H1 (cell line): ENCODE data around the gene TTLL5. TPM values are rescaled to one million over a fixed set of nuclear protein-coding genes. Genes with fewer than 3 reads are reported as not detected.
"Not testable (repeated sequence)": the region's sequence is repeated elsewhere in the genome, so short reads cannot be mapped to it uniquely, and the experiment has no call there.

Experiments
- CTCF ChIA-PET: fragments of 300-600 bp; sonication (Branson Sonifier 250); formaldehyde crosslinking; loops from one replicate; lab custom pipeline; 2021; ENCODE audit not compliant: partially characterized antibody; lab: Charles Lee
- POLR2A ChIA-PET: fragments of 300-600 bp; sonication (Branson Sonifier 250); formaldehyde crosslinking; loops from one replicate; lab custom pipeline; 2021; ENCODE audit warnings: inconsistent platforms; ENCODE audit not compliant: partially characterized antibody; lab: Charles Lee
- DNase-seq, 2 experiments: peaks; one replicate each; pipeline versions ENCODE4 v3.0.0 to v3.0.0-alpha.2; 2010 to 2022; ENCODE audit warnings: low spot score in 2 of 2, low read depth in 1 of 2, mixed read lengths in 1 of 2
- FAIRE-seq: peaks from 2 replicates; lab custom pipeline; 2011; peaks lifted over from hg19 to GRCh38; lab: Jason Lieb, UNC
- H2AFZ ChIP-seq: 2 replicates; pipeline ENCODE4 v1.8.1; 2012; ENCODE audit warnings: low read length, inconsistent platforms
- H2AK5ac ChIP-seq: 2 replicates; pipeline ENCODE4 v1.6.1; 2013; ENCODE audit warnings: low read depth, low read length
- H2BK120ac ChIP-seq: replicated peaks from 2 replicates; pipeline ENCODE3; 2013; ENCODE audit warnings: low read depth, low read length, inconsistent platforms
- H2BK12ac ChIP-seq: 2 replicates; pipeline ENCODE4 v1.6.1; 2013; ENCODE audit warnings: low read depth, low read length
- H2BK15ac ChIP-seq: 2 replicates; pipeline ENCODE4 v1.6.1; 2013; ENCODE audit warnings: low read length
- H2BK20ac ChIP-seq: 2 replicates; pipeline ENCODE4 v1.6.1; 2013; ENCODE audit warnings: low read length
- H2BK5ac ChIP-seq: 2 replicates; pipeline ENCODE4 v1.6.1; 2013; ENCODE audit warnings: low read depth, low read length
- H3K14ac ChIP-seq: 2 replicates; pipeline ENCODE4 v1.6.1; 2013; ENCODE audit warnings: inconsistent platforms; ENCODE audit not compliant: insufficient read length
- H3K18ac ChIP-seq: 2 replicates; pipeline ENCODE4 v1.6.1; 2013; ENCODE audit warnings: low read length; ENCODE audit errors: extremely low read depth
- H3K23ac ChIP-seq: 2 replicates; pipeline ENCODE4 v1.6.1; 2013; ENCODE audit warnings: inconsistent platforms; ENCODE audit not compliant: insufficient read length
- H3K23me2 ChIP-seq: 2 replicates; pipeline ENCODE4 v1.6.1; 2013; ENCODE audit warnings: low read depth, low read length
- H3K27ac ChIP-seq: 2 replicates; pipeline ENCODE4 v1.6.1; 2011; ENCODE audit warnings: low read depth, low read length, inconsistent platforms
- H3K27me3 ChIP-seq, 4 experiments: replicated peaks in 1 of 4; 1 replicate in 1 of 4; 2 replicates in 3 of 4; pipeline versions ENCODE4 v1.6.1 to v1.8.1; 2011 to 2013; ENCODE audit warnings: low read length in 3 of 4, mild to moderate bottlenecking in 3 of 4, inconsistent platforms in 2 of 4, mixed read lengths in 2 of 4, moderate library complexity in 1 of 4; ENCODE audit not compliant: control insufficient read depth in 3 of 4, insufficient read depth in 3 of 4; ENCODE audit errors: extremely low read depth in 1 of 4
- H3K36me3 ChIP-seq, 4 experiments: 2 replicates each; pipeline versions ENCODE4 v1.6.1 to v1.8.1; 2011 to 2013; ENCODE audit warnings: mild to moderate bottlenecking in 4 of 4, low read length in 3 of 4, moderate library complexity in 2 of 4, control low read depth in 1 of 4, inconsistent platforms in 1 of 4; ENCODE audit not compliant: insufficient read depth in 4 of 4, control insufficient read depth in 2 of 4
- H3K4ac ChIP-seq: replicated peaks from 2 replicates; pipeline ENCODE3; 2013; ENCODE audit warnings: low read length, low read depth, mixed read lengths, inconsistent platforms; ENCODE audit not compliant: insufficient read length
- H3K4me1 ChIP-seq, 4 experiments: replicated peaks in 1 of 4; 1 replicate in 1 of 4; 2 replicates in 3 of 4; pipeline versions ENCODE4 v1.6.1 to v1.8.1; 2011 to 2013; ENCODE audit warnings: low read length in 3 of 4, inconsistent platforms in 2 of 4, mixed read lengths in 1 of 4; ENCODE audit not compliant: insufficient read depth in 4 of 4, control insufficient read depth in 3 of 4
- H3K4me2 ChIP-seq, 2 experiments: 2 replicates each; pipeline versions ENCODE4 v1.6.1 to v1.8.1; 2011 to 2013; ENCODE audit warnings: low read depth in 2 of 2, low read length in 2 of 2, control low read depth in 1 of 2, inconsistent platforms in 1 of 2, mild to moderate bottlenecking in 1 of 2; ENCODE audit not compliant: insufficient read depth in 1 of 2
- H3K4me3 ChIP-seq, 4 experiments: fragments of 200-600, 300-600 bp in 1 of 4; sonication (generic), shearing (Covaris generic), sonication (Bioruptor Twin) in 1 of 4; 2 replicates each; pipeline versions ENCODE4 v1.5.1 to v1.8.1; 2011 to 2016; ENCODE audit warnings: low read length in 4 of 4, low read depth in 3 of 4, control low read depth in 2 of 4, inconsistent platforms in 2 of 4, mild to moderate bottlenecking in 2 of 4, mixed read lengths in 1 of 4, moderate library complexity in 1 of 4; ENCODE audit not compliant: insufficient read depth in 2 of 4; ENCODE audit errors: extremely low read depth in 1 of 4
- H3K56ac ChIP-seq: replicated peaks from 2 replicates; pipeline ENCODE3; 2013; ENCODE audit warnings: low read depth, mild to moderate bottlenecking, mixed read lengths, low read length, inconsistent platforms; ENCODE audit not compliant: insufficient read length
- H3K79me1 ChIP-seq: 2 replicates; pipeline ENCODE4 v1.6.1; 2013; ENCODE audit warnings: low read depth, low read length, control low read depth
- H3K79me2 ChIP-seq, 2 experiments: 2 replicates each; pipeline versions ENCODE4 v1.6.1 to v1.8.1; 2012 to 2013; ENCODE audit warnings: low read length in 2 of 2, mild to moderate bottlenecking in 2 of 2, inconsistent platforms in 1 of 2; ENCODE audit not compliant: insufficient read depth in 2 of 2, control insufficient read depth in 1 of 2
- H3K9ac ChIP-seq, 4 experiments: replicated peaks in 1 of 4; 1 replicate in 1 of 4; 2 replicates in 3 of 4; pipeline versions ENCODE4 v1.6.1 to v1.8.1; 2011 to 2013; ENCODE audit warnings: low read depth in 3 of 4, low read length in 3 of 4, control low read depth in 2 of 4, mild to moderate bottlenecking in 2 of 4, moderate library complexity in 2 of 4, inconsistent platforms in 1 of 4; ENCODE audit errors: extremely low read depth in 1 of 4
- H3K9me3 ChIP-seq, 2 experiments: 2 replicates each; pipeline versions ENCODE4 v1.6.1 to v1.8.1; 2012 to 2013; ENCODE audit warnings: mild to moderate bottlenecking in 2 of 2, moderate library complexity in 2 of 2, control low read depth in 1 of 2, inconsistent platforms in 1 of 2, low read depth in 1 of 2, low read length in 1 of 2, mixed read lengths in 1 of 2; ENCODE audit not compliant: insufficient read depth in 2 of 2
- H4K20me1 ChIP-seq, 2 experiments: replicated peaks in 1 of 2; 2 replicates each; pipeline versions ENCODE3 to v1.8.1; 2011 to 2013; ENCODE audit warnings: inconsistent platforms in 2 of 2, low read length in 2 of 2, mild to moderate bottlenecking in 1 of 2; ENCODE audit not compliant: insufficient read depth in 2 of 2, control insufficient read depth in 1 of 2
- H4K5ac ChIP-seq: 2 replicates; pipeline ENCODE4 v1.6.1; 2013; ENCODE audit warnings: low read length, low read depth, mixed read lengths, inconsistent platforms; ENCODE audit not compliant: insufficient read length
- H4K8ac ChIP-seq: 2 replicates; pipeline ENCODE4 v1.8.0; 2013; ENCODE audit warnings: mild to moderate bottlenecking, moderate library complexity, low read length, inconsistent platforms; ENCODE audit not compliant: insufficient read depth; ENCODE audit errors: extremely low read depth
- H4K91ac ChIP-seq: replicated peaks from 2 replicates; pipeline ENCODE3; 2013; ENCODE audit warnings: low read length, mixed read lengths, inconsistent platforms; ENCODE audit not compliant: insufficient read length
- WGBS, 2 experiments: shearing (Covaris generic) in 1 of 2; methylation state at CpG; one replicate each; pipeline versions ENCODE4 v1.1.6 to v1.1.7; 2013 to 2015; ENCODE audit warnings: low lambda C conversion rate in 2 of 2, mixed read lengths in 2 of 2, inconsistent platforms in 1 of 2, low coverage in 1 of 2, missing lambda C conversion rate in 1 of 2; ENCODE audit not compliant: insufficient replicate concordance in 2 of 2, insufficient coverage in 1 of 2, insufficient read length in 1 of 2; ENCODE audit errors: extremely low coverage in 1 of 2, missing lambda C conversion rate in 1 of 2; 5-methylcytosine and 5-hydroxymethylcytosine counted together
- polyA plus RNA-seq, 7 experiments: library from polyadenylated mRNA; depleted of rRNA in 3 of 7; stranded (reverse) in 5 of 7; unstranded in 2 of 7; fragments of >200 nt in 5 of 7; fragments of 200-250 nt in 2 of 7; gene quantifications; 1 replicate in 5 of 7; 2 replicates in 1 of 7; 4 replicates in 1 of 7; pipeline versions ENCODE4 v1.2.1 to v1.2.3, GENCODE V29; 2011 to 2013; ENCODE audit warnings: missing spikeins in 2 of 7, mixed read lengths in 2 of 7
- total RNA-seq: library from RNA; stranded (reverse); fragmentation: NEBNext Ultra II Directional; extraction: Animal tissue kit (Norgen Biotek cat#: 25700); gene quantifications from 2 replicates; pipeline ENCODE4 v1.2.1, GENCODE V29; 2021

The TTLL5 gene
- total and polyA plus RNA-seq, 2 of the 8 experiments (the other 6 are each of a cell fraction or from before 2014, with no cell fraction given), result 16.1 to 45.9 TPM

GRCh38 chr14:75846694-75847093 lies 185.6 kb downstream of the TTLL5 start:
- H2AFZ ChIP-seq, H3K9ac ChIP-seq, H3K4me2 ChIP-seq, H2BK15ac ChIP-seq, H3K4me3 ChIP-seq, H4K20me1 ChIP-seq, H2BK20ac ChIP-seq, H4K91ac ChIP-seq, H3K23me2 ChIP-seq, H4K5ac ChIP-seq, H3K27ac ChIP-seq, H2BK12ac ChIP-seq, H3K79me2 ChIP-seq, H2AK5ac ChIP-seq, H2BK5ac ChIP-seq, H3K56ac ChIP-seq, DNase-seq, H3K18ac ChIP-seq, H3K27me3 ChIP-seq, H2BK120ac ChIP-seq, CTCF ChIA-PET, H3K14ac ChIP-seq, H3K4me1 ChIP-seq, H3K9me3 ChIP-seq, FAIRE-seq, H3K79me1 ChIP-seq, H4K8ac ChIP-seq, H3K23ac ChIP-seq, H3K36me3 ChIP-seq, H3K4ac ChIP-seq, POLR2A ChIA-PET: not testable (repeated sequence)
- 89% methylated on average over 4 of the region's 5 CpGs; no CpG with 5 or more reads in 1 of the 2 experiments for WGBS, 2 experiments
